Measurements from ENCODE around the gene TPH2.

Gene TPH2

GRCh38 chr12:71967211-71967610 is 28.6 kb downstream of the TPH2 start:
- H3K9ac ChIP-seq (ENCODE audit: low read depth, low read length) = no peak overlapping the region
- no peaks in the 10 kb centered on the region for H3K9me3 ChIP-seq (replicated peaks; ENCODE audit: low read length)
- no peak overlapping the region for H3K4me3 ChIP-seq (ENCODE audit: low read length)
- no peaks in the 10 kb centered on the region for H3K36me3 ChIP-seq (ENCODE audit: insufficient read depth, low read length)
- peaks cover 11% of the 10 kb centered on the region for H3K27me3 ChIP-seq (ENCODE audit: control insufficient read depth, insufficient read depth, low read length)
- H3K4me2 ChIP-seq (ENCODE audit: low read length) = no peak overlapping the region
- H3K4me1 ChIP-seq (ENCODE audit: control insufficient read depth, insufficient read depth, low read length) = no peaks in the 10 kb centered on the region

DNA sequence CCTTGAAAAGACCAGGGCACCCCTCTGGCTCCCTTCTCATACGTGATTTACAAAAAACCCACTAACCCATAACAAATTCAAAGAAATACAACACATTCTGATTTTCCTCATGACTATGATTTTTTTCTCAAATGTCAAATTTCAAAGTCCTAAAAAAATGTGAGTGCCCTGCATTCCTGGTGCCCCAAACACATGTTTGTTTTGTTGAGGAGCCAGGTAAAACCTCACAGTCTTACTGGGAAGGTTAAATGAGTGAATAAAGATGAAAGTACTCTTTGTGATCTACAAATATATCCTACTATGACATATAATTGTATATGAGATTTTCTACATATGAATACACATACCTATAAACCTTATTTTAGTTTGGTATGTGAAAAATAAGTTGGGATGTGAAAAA is 30.7 kb downstream of the TPH2 start:
- H3K27me3 ChIP-seq (ENCODE audit: control insufficient read depth, insufficient read depth, low read length) = peaks cover 11% of the 10 kb centered on the region
- no peak overlapping the region for H3K4me2 ChIP-seq (ENCODE audit: low read length)
- H3K9ac ChIP-seq (ENCODE audit: low read depth, low read length) = no peak overlapping the region
- H3K36me3 ChIP-seq (ENCODE audit: insufficient read depth, low read length) = no peaks in the 10 kb centered on the region
- H3K9me3 ChIP-seq (replicated peaks; ENCODE audit: low read length) = no peaks in the 10 kb centered on the region
- no peak overlapping the region for H3K4me3 ChIP-seq (ENCODE audit: low read length)
- no peaks in the 10 kb centered on the region for H3K4me1 ChIP-seq (ENCODE audit: control insufficient read depth, insufficient read depth, low read length)

DNA sequence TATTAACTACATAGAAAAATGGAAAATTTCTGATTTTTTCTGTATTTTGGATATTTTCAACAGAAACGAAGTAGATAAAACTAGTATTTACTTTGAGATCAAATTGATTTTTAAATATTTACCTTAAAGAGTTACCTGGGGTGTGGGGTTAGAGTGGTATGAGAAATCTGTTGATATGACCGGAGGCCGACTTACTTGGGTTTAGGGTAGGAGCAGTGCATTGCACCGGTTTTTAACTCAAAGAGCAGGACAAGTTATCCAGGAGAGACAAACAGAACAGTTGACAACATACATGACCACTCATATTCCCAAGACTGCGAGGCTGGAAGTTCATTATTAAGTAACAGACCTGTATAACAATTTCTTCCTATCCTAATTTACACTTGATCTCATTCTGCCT is 31.4 kb downstream of the TPH2 start:
- Histone ChIP-seq H3K36me3 (ENCODE audit: insufficient read depth, low read length) (no peaks in the 10 kb centered on the region), H3K9me3 (replicated peaks; ENCODE audit: low read length) (no peaks in the 10 kb centered on the region), H3K9ac (ENCODE audit: low read depth, low read length) (no peak overlapping the region), H3K27me3 (ENCODE audit: control insufficient read depth, insufficient read depth, low read length) (peaks cover 11% of the 10 kb centered on the region), H3K4me1 (ENCODE audit: control insufficient read depth, insufficient read depth, low read length) (no peaks in the 10 kb centered on the region), H3K4me2 (ENCODE audit: low read length) (no peak overlapping the region), H3K4me3 (ENCODE audit: low read length) (no peak overlapping the region)

- no peak overlapping the region for H3K9ac ChIP-seq (ENCODE audit: low read depth, low read length)
- H3K4me2 ChIP-seq (ENCODE audit: low read length) = no peak overlapping the region
- no peaks in the 10 kb centered on the region for H3K4me1 ChIP-seq (ENCODE audit: control insufficient read depth, insufficient read depth, low read length)
- H3K4me3 ChIP-seq (ENCODE audit: low read length) = no peak overlapping the region
- H3K27me3 ChIP-seq (ENCODE audit: control insufficient read depth, insufficient read depth, low read length) = peaks cover 11% of the 10 kb centered on the region
- H3K9me3 ChIP-seq (replicated peaks; ENCODE audit: low read length) = no peaks in the 10 kb centered on the region
- H3K36me3 ChIP-seq (ENCODE audit: insufficient read depth, low read length) = no peaks in the 10 kb centered on the region
Measured at GRCh38 chr12:71972441-71973074, 33.9 kb downstream of the TPH2 start.

DNA sequence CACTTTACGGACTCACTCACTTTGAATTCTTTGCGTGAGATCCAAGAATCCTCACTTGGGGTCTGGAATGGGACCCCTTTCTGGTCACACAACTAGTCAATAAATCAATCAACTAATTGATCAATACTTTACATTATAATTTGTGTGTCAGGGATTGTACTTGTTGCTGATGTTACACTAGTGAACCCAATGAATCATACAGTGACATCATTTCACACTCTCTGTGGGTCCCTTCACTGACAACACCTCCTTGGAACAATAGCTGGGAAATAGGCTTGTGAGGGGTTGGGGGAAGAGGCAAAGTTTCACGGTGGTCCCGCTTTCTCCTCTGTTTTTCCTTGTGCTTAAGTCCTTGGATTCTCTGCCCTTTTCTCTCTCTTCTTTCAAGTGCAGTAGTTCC is 35.0 kb downstream of the TPH2 start:
- H3K36me3 ChIP-seq (ENCODE audit: insufficient read depth, low read length) = no peaks in the 10 kb centered on the region
- no peak overlapping the region for H3K9ac ChIP-seq (ENCODE audit: low read depth, low read length)
- H3K27me3 ChIP-seq (ENCODE audit: control insufficient read depth, insufficient read depth, low read length) = peaks cover 11% of the 10 kb centered on the region
- H3K4me3 ChIP-seq (ENCODE audit: low read length) = no peak overlapping the region
- no peaks in the 10 kb centered on the region for H3K9me3 ChIP-seq (replicated peaks; ENCODE audit: low read length)
- no peaks in the 10 kb centered on the region for H3K4me1 ChIP-seq (ENCODE audit: control insufficient read depth, insufficient read depth, low read length)
- no peak overlapping the region for H3K4me2 ChIP-seq (ENCODE audit: low read length)

DNA sequence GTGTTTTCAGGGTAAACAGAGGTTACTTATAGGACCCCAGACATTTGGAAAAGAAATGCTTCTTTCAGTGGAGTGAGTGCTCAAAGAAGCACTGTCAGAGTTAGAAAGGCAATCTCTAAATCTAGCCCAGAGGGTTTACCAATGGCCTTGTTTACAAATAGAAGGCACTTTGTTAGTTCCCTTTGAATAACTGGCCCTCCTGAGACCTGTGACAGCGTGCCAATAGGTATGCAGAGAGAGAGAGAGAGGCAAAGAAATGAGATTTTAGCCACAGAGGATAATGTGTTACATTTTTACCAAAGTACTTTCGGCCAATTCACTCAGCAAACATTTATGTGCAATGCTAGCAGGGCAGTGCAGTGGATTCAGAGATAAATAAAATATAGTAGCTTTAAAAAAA is 41.9 kb downstream of the TPH2 start:
- Histone ChIP-seq H3K4me2 (ENCODE audit: low read length) (no peak overlapping the region), H3K27me3 (ENCODE audit: control insufficient read depth, insufficient read depth, low read length) (peaks cover 4% of the 10 kb centered on the region), H3K4me1 (ENCODE audit: control insufficient read depth, insufficient read depth, low read length) (no peaks in the 10 kb centered on the region), H3K36me3 (ENCODE audit: insufficient read depth, low read length) (no peaks in the 10 kb centered on the region), H3K9ac (ENCODE audit: low read depth, low read length) (no peak overlapping the region), H3K4me3 (ENCODE audit: low read length) (no peak overlapping the region), H3K9me3 (replicated peaks; ENCODE audit: low read length) (no peaks in the 10 kb centered on the region)

DNA sequence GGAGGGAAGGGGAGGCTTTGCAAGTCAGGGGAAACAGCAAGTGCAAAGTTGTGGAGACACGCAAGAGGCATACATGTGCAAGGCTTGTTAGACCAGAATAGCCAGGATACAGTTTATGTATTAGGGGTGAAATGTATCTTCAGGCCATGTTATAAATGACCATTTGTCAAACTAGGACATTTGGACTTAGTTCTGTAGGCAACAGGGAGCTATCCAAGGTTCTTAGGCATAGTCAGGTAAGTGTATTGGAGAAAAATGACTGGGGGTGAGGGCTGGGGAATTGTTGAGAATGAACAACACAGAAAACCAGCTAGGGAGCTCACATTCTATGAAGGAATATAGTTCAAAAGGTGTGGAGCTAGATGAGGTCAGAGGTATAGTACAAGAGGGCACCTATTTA is 42.5 kb downstream of the TPH2 start:
- Histone ChIP-seq H3K4me1 (ENCODE audit: control insufficient read depth, insufficient read depth, low read length) (no peaks in the 10 kb centered on the region), H3K27me3 (ENCODE audit: control insufficient read depth, insufficient read depth, low read length) (peaks cover 4% of the 10 kb centered on the region), H3K4me2 (ENCODE audit: low read length) (no peak overlapping the region), H3K9ac (ENCODE audit: low read depth, low read length) (no peak overlapping the region), H3K9me3 (replicated peaks; ENCODE audit: low read length) (no peaks in the 10 kb centered on the region), H3K36me3 (ENCODE audit: insufficient read depth, low read length) (no peaks in the 10 kb centered on the region), H3K4me3 (ENCODE audit: low read length) (no peak overlapping the region)

DNA sequence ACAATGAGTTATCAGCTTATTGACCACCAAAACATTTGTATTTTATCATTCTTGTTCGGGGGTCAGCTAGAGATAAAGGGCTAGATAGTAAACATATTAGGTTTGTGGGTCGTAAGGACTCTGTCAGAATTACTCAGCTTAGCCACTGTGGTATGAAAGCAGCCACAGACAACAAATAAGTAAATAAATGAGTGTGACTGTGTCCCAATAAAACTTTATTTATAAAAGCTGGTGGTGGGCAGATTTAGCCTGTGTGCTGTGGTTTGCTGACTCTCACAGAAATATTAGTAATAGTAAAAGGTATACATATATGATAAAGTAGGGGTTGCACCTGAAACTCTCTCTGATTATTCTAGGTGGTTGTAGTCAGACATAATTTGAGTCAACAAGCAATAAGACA is 56.1 kb downstream of the TPH2 start:
- H3K4me1 ChIP-seq (ENCODE audit: control insufficient read depth, insufficient read depth, low read length) = no peaks in the 10 kb centered on the region
- H3K9ac ChIP-seq (ENCODE audit: low read depth, low read length) = no peak overlapping the region
- H3K27me3 ChIP-seq (ENCODE audit: control insufficient read depth, insufficient read depth, low read length) = peaks cover 4% of the 10 kb centered on the region
- H3K9me3 ChIP-seq (replicated peaks; ENCODE audit: low read length) = no peaks in the 10 kb centered on the region
- no peak overlapping the region for H3K4me3 ChIP-seq (ENCODE audit: low read length)
- H3K4me2 ChIP-seq (ENCODE audit: low read length) = no peak overlapping the region
- no peaks in the 10 kb centered on the region for H3K36me3 ChIP-seq (ENCODE audit: insufficient read depth, low read length)

GRCh38 chr12:71999795-72000194 is 61.1 kb downstream of the TPH2 start:
- H3K9ac ChIP-seq (ENCODE audit: low read depth, low read length) = no peak overlapping the region
- no peak overlapping the region for H3K4me2 ChIP-seq (ENCODE audit: low read length)
- no peaks in the 10 kb centered on the region for H3K4me1 ChIP-seq (ENCODE audit: control insufficient read depth, insufficient read depth, low read length)
- H3K9me3 ChIP-seq (replicated peaks; ENCODE audit: low read length) = no peaks in the 10 kb centered on the region
- H3K4me3 ChIP-seq (ENCODE audit: low read length) = no peak overlapping the region
- peaks cover 3% of the 10 kb centered on the region for H3K27me3 ChIP-seq (ENCODE audit: control insufficient read depth, insufficient read depth, low read length)
- H3K36me3 ChIP-seq (ENCODE audit: insufficient read depth, low read length) = no peaks in the 10 kb centered on the region

DNA sequence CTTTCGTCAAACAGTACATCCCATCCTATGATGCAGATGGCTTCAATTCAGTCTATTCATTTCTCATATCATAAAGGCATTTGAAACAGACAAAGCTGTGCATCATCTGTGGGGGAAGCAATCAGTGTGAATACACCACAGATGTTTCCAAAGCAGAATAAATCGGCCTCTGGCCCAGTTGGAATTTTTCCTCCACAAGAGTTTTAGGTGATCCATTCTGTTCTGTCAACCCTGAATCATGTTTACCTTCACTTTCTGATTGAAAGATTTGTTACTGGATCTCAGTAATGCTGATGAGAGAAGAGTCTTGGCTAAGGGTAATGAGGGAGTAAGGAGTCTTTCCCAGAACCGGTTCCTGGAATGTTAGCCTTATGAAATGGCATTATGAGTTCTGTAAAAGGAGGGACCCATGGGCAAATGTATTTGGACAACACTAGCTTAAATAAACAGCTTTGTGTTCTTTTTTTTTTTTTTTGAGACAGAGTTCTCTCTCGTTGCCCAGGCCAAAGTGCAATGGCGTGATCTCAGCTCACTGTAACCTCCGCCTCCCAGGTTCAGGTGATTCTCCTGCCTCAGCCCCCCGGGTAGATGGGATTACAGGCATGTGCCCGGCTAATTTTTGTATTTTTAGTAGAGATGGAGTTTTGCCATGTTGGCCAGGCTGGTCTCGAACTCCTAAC is 62.5 kb downstream of the TPH2 start:
- H3K9ac ChIP-seq (ENCODE audit: low read depth, low read length) = no peak overlapping the region
- no peaks in the 10 kb centered on the region for H3K4me1 ChIP-seq (ENCODE audit: control insufficient read depth, insufficient read depth, low read length)

GRCh38 chr12:72006766-72007165 is 68.1 kb downstream of the TPH2 start:
- H3K9ac ChIP-seq (ENCODE audit: low read depth, low read length) = no peak overlapping the region
- H3K4me2 ChIP-seq (ENCODE audit: low read length) = no peak overlapping the region
- no peaks in the 10 kb centered on the region for H3K9me3 ChIP-seq (replicated peaks; ENCODE audit: low read length)
- H3K27me3 ChIP-seq (ENCODE audit: control insufficient read depth, insufficient read depth, low read length) = peaks cover 15% of the 10 kb centered on the region
- no peaks in the 10 kb centered on the region for H3K4me1 ChIP-seq (ENCODE audit: control insufficient read depth, insufficient read depth, low read length)
- no peak overlapping the region for H3K4me3 ChIP-seq (ENCODE audit: low read length)
- no peaks in the 10 kb centered on the region for H3K36me3 ChIP-seq (ENCODE audit: insufficient read depth, low read length)

More for the DNA sequence above, 62.5 kb downstream of the TPH2 start:
- Histone ChIP-seq H3K4me3 (ENCODE audit: low read length) (no peak overlapping the region), H3K27me3 (ENCODE audit: control insufficient read depth, insufficient read depth, low read length) (peaks cover 10% of the 10 kb centered on the region), H3K36me3 (ENCODE audit: insufficient read depth, low read length) (no peaks in the 10 kb centered on the region), H3K9me3 (replicated peaks; ENCODE audit: low read length) (no peaks in the 10 kb centered on the region), H3K4me2 (ENCODE audit: low read length) (no peak overlapping the region)

- no peaks in the 10 kb centered on the region for H3K9me3 ChIP-seq (replicated peaks; ENCODE audit: low read length)
- no peak overlapping the region for H3K4me3 ChIP-seq (ENCODE audit: low read length)
- no peaks in the 10 kb centered on the region for H3K36me3 ChIP-seq (ENCODE audit: insufficient read depth, low read length)
- no peaks in the 10 kb centered on the region for H3K4me1 ChIP-seq (ENCODE audit: control insufficient read depth, insufficient read depth, low read length)
- H3K9ac ChIP-seq (ENCODE audit: low read depth, low read length) = no peak overlapping the region
- H3K4me2 ChIP-seq (ENCODE audit: low read length) = no peak overlapping the region
- H3K27me3 ChIP-seq (ENCODE audit: control insufficient read depth, insufficient read depth, low read length) = peaks cover 8% of the 10 kb centered on the region
Measured at GRCh38 chr12:72010356-72010755, 71.7 kb downstream of the TPH2 start.
